NCI-H2171 treated with DMSO at 0.1 percent for 48 hours (cell line): ENCODE measurements around the gene PTX4.
"Not testable (repeated sequence)": the region's sequence is repeated elsewhere in the genome, so short reads cannot be mapped to it uniquely, and the experiment has no call there.

ENCODE experiments used
- DNase-seq: peaks from one replicate; lab custom pipeline; 2025; lab: John Stamatoyannopoulos, UW

PTX4 gene

DNA sequence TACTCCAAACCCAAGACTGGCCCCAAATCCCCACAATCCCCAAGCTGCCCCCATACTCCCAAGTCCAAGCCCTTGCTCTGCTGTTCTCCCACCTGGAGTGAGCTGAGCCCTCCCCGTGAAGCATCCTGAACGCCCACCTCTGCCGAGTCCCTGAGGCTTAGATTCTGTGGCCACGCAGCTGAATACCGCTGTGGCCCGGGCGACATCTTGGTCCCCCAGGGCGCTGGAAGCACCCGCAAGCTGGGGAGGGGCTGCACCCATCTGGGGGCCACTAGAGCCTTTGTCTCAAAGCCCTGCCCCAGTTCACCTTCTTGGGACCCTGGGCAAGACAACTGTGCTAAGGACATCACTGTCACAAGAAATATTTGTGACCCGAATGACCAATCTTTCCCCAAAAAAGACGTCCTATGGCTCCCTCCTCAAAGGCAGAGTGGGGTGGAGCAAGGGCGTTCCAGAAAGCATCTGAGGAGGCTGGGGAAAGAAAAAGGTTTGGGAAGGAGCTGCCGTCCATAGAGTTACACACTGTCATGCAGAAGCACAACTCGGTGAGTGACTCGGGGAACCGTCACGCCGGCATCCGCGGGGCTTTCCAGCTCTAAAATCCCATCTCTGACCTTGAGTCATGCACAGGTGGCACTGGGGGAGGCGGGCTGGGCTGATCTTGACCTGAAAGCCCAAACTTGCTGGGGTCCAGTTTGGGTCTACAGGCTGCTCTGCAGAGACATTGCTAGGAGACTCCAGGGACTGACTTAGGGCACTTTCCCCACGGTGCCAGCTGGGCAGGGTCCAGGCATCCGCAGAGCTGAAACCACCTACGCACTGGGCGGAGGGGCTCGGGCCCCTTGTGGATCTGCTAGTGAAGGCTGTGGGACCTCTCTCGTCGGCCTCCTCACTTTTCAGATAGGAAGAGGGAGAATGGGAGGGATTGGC lies 6.6 kb downstream of the PTX4 start:
- DNase-seq, result no peak

DNA sequence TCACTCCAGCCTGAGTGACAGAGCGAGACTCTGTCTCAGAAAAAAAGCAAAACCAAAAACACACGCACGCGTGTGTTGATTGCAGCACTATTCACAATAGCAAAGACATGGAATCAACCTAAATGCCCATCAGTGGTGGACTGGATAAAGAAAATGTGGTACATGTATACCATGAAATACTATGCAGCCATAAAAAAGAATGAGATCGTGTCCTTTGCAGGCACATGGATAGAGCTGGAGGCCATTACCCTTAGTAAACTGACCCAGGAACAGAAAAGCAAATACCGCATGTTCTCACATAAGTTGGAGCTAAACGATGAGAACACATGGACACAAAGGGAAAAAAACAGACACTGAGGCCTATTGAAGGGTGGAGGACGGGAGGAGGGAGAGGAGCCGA lies 9.8 kb downstream of the PTX4 start:
- DNase-seq, result not testable (repeated sequence)

DNA sequence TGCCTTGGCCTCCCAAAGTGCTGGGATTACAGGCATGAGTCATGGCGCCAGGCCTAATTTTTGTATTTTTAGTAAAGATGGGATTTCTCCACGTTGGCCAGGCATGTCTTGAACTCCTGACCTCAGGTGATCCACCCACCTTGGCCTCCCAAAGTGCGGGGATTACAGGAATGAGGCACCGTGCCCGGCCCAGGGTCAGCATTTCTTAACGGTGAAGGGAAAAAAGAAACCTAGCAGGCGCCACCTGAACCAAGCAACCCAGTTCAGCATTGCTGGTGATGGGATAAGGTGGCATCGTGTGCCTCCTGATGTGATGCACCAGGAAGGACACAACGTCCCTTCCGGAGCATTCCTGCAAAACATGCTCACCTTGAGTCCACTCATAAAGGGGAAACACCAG lies 11.7 kb downstream of the PTX4 start:
- no peak for DNase-seq

DNA sequence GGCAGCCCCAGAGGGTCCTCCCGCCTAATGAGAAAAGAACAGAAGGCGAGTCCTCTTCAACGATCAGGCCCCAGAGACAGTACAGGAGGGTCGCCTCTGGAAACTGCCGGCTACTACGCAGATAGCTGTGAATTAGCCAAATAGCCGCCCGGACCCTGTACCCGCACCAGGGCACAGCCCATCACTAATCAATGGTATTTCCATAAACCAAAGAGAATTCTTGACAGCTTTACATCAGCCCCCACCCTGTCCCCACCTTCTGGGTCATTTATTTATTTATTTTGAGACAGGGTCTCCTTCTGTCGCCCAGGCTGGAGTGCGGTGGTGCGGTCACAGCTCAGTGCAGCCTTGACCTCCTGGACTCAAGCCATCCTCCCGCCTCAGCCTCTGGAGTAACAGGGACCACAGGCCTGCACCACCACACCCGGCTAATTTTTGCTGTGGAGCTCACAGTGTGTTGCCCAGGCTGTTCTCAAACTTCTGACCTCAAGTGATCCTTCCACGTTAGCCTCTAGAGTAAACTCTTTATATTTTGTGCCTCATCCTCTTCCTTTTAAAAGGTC lies 13.1 kb downstream of the PTX4 start:
- DNase-seq, result no peak

DNA sequence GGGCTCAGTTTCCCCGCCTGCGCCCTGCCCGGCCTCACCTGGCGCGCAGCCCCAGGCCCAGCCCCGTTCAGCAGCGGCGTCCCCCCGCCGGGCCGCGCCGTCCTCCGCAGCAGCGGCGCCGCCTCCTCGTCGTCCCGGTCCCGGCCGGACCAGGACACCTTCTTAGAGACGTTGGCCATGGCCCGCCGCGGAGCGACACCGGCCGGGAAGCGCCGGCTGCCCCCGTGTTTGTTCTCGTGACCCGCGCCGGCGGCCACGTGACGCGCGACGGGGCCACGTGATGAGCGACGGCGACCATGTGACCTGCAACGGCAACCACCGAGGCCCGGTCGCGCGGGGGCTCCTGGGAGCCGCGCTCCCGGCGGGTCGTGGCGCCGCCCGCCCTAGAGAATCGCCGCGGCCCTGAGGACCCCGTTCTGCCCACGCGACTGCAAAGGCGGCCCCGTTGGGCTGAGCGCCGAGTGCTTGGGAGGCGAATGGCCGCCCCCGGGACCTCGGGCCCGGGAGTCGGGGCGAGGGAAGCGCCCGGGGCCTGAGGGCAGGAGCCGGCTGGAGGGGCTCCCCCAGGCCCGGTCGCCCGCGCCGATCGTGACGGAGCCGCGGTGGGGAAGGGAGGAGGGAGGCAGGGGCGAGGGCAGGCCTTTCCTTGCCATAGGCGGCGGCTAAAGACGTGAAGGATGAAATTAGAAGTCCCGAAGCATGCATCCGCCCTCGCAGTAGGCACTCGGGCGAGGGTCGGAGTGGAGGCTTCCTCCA lies 13.8 kb downstream of the PTX4 start, which contains the start of gene CLCN7:
CLCN7 (minus strand) TSS at position 233 of the 756 bp plus-strand sequence; CDS start at position 179, 54 bp downstream.
- peak; percentile 77 for DNase-seq

DNA sequence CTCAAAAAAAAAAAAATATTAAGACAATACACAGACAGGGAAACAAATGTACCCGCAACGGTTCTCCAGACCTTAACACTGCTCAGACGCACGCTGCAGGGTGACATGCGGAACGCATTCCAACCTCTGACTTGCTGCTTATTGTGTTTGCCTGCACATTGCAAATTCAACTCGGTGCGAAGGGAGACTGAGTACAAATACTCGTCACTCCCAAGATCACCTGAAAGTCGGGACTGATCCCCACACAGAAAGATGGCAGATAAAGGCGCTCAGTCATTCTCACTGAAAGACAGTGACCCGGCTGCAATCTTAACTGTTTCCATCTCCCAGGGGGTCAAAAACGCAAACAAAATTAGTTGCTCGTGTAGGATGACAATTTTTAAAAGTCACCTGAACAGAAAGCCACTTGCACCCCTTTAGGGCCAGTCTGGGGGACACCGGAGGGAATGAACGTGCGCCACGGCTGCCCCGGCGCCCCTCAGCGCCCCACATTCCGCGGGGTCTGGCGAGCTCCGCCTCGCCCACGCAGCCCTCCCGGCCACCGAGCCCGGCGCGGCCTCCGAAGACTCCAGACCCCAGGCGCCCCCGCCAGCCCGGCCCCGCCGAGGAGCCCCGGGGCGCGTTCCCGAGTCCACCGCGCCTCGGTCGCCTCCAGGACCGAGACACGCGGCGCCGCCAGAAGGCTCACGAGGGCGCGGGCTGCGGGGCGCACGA lies 14.5 kb downstream of the PTX4 start:
- DNase-seq, result no peak

DNA sequence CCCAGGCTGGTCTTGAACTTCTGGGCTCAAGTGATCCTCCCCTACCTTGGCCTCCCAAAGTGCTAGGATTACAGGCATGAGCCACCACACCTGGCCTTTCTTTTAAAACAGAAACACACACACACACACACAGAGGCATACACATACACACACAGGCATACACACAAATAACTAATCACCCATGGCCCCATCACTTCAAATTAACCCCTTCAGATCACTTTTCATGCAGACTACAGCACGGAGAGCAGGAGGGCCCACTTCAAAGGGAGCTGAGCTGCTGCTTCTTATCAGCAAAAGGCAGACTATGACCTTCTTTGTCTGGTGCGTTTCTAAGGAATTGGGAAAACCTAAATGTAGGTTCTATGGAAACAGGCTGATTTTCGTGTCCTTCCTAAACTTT lies 15.8 kb downstream of the PTX4 start:
- no peak for DNase-seq

DNA sequence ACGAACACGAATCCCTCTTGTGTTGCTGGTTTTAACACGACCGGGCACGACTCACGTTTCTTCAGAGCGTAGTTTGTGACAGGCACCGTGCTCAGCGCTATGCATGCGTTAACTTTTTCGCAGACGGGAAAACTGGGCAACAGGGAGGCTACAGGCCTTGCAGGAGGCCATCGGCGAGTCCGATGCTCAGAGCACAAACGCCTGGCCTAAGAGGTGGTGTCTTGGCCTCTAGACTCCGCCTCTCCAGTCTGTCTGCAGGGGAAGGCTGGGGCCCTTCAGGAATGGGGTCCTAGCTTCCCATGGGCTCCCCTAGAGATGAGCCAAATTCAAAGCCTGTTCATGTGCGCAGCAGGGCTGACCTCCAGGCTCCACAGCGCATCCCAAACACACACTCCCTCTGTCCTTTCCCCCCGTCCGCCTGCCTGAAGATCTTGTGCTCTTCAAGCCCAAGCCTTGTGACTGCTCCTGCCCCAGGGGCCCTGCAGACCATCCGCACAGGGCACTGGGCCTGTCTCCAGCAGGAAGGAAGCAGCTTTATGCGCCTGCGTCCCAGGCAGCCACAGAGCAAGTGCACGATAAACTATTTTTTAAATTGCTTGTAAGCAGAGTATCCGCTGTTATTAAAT lies 17.1 kb downstream of the PTX4 start:
- no peak for DNase-seq

DNA sequence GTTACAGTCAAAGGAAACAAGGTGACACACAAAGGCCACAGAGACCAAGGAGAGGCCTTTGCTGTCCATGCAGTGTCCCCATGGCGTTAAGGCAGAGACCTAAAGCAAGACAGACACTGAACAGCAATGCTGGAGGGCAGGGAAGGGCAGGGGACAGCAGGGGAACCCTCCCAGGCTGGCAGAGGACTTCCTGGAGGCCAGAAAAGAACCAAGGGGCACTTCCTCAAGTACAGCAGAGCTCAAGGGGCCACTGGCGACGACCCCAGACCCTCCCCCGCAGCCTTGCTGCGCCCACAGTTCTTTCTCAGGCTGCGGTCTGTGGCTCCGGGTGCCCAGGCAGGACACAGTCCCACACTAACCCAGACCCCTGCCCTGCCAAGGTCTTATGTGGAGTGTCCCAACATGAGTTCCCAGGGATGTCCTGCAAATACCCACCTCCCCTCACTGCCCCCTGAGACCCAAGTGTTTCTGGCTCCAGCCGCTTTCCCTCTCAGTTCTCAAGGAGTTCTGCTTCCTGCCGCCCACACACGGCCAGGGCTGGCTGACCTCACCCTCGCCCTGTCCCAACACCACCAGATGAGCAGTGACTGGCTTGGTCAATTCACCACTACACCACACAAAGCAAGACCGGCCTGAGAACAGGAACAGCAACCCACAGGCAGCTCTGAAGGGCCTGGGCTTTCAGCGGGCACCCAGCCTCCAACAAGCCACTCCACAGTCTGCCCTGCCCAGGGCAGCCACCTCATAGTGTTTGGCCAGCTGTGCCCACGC lies 18.1 kb downstream of the PTX4 start:
- DNase-seq, result no peak

DNA sequence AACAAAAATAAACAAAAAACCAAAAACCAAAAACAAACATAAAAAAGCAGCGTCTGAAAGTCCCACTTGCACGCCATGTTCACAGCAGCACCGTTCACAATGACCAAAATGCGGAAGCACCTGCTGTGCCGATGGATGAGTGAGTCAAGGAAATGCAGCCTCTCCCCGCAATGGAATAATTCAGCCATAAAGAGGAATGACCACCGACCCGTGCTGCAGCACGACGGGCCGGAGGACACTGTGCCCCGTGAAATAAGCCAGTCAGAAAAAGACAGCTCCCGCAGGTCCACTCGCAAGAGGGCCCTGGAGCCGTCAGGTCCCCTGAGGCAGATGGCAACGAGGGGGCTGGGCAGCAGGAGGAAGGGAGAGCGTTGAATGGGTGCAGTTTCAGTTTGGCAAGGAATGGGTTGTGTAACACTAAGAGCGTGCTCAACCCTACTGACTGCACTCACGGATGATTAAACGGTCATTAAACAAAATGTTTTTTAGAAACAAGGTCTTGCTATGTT lies 19.0 kb downstream of the PTX4 start:
- no peak for DNase-seq

DNA sequence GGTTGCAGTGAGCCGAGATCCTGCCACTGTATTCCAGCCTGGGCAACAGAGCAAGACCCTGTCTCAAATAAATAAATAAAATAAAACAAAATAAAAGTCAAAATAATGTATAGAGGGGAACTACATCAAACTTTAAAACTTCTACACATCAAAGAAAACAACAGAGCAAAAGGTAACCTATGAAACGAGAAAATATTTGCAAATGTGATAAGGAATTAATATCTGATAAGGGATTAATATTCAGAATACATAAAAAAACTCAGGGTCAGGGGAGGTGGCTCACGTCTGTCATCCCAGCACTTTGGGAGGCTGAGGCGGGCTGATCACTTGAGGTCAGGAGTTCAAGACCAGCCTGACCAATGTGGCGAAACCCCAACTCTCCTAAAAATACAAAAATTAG lies 19.6 kb downstream of the PTX4 start:
- DNase-seq, result not testable (repeated sequence)

DNA sequence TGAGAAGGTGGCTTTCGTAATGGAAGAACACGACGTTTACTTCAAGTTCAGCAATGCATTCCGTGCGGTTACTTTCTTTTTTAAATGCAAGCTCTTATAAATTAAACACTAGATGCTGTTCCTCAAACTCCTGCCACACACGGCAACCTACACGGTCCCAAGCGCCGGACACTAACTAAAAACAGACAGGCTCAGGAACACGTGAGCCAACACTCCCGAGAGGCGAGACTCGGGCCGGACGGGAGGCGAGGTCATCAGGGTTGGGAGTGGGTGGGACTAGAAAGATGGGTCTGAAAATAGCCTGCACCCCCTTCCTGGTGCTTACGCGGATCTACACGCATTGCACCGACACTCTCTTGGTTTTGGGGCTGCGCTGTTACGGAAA lies 20.3 kb downstream of the PTX4 start:
- no peak for DNase-seq

DNA sequence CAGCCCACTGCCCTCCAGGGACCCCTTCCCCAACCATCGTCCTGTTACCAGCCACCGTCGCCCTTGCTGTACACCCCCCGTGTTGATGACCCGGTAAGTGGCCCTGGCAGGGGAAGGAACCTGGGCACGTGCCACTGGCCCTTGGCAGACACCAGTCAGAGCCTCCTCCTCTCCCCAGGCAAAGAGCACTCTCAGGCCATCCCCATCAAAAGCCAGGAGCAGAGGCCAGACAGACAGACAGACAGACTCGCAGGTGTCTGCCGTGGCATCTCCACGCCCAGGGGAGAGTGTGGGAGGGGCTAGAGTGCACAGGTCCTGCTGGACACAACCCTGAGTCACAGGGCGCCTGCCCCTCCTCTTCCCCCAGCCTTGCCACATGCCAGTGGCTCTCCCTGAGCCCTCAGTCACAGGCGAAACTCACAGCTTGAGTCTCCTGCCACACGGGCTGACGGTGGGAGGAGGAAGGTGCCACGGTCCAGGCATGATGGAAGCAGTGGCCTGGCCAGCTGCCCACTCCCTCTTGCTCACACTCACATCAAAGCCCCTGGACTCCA lies 21.7 kb downstream of the PTX4 start:
- no peak for DNase-seq

DNA sequence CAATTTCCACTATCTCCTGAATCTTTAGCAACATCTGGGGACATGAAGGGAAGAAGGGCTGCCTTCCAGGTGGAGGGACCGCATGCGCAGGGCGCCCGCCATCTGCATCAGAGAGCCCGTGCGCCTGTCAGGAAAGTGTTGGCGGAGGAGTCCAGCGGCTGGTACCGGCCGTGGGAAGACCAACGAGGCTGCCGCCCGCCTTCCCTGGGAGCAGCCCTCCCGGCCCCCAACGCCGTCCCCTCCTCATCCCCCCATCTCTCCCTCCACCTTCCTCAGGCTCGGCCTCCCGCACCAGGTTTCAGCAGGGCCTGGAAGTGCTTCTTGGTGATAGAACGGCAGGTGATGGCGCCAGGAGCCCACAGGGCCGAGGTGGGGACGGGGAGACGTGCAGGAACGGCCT lies 22.7 kb downstream of the PTX4 start:
- DNase-seq, result no peak

DNA sequence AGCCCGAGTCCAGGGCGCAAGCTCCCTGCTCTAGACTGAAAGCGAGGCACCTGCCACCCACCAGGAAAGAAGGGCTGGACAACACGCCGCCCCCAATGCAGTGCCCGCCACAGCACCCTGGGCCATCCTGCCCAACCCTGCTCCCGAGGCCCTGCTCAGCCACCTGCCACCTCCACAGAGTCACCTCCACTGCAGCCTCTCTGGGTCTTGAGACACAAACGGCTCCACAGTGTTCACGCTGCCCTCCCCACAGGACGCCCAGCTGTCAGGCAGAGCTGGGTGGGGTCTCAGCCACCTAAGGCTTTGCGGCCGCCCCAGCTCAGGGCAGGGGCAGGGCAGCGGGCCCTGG lies 23.2 kb downstream of the PTX4 start:
- no peak for DNase-seq

DNA sequence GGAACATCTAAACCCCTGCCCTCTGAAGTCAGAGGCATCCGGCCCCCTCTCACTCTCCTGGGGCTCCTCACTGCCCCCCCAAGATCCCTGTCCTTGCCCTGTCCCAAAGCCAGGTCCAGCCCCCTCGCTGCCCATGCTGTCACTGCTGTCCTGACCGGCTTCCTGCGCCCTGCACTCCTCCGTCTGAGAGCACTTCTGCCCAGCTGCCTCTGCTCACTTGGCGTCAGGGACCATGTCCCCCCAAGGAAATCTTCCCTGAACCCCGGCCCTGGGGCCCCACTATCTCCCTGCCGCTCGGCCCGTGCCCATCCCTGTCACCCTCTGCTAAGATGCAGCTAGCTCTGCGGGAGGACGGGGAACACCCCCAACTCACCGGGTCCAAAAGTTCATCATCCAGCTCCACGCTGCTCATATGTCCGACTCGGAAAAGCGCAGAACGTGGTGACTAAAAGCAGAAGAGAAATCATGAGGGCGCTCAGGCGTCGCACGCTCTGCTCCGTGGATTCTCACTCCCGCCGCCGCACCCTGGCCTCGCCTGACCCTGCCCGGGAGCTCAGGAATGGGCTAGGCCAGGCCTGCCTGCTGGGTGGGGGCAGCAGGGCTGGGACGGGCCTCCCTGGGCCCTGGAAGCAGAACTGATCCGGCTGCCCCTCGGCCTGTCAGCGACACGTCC lies 23.7 kb downstream of the PTX4 start:
- no peak for DNase-seq

DNA sequence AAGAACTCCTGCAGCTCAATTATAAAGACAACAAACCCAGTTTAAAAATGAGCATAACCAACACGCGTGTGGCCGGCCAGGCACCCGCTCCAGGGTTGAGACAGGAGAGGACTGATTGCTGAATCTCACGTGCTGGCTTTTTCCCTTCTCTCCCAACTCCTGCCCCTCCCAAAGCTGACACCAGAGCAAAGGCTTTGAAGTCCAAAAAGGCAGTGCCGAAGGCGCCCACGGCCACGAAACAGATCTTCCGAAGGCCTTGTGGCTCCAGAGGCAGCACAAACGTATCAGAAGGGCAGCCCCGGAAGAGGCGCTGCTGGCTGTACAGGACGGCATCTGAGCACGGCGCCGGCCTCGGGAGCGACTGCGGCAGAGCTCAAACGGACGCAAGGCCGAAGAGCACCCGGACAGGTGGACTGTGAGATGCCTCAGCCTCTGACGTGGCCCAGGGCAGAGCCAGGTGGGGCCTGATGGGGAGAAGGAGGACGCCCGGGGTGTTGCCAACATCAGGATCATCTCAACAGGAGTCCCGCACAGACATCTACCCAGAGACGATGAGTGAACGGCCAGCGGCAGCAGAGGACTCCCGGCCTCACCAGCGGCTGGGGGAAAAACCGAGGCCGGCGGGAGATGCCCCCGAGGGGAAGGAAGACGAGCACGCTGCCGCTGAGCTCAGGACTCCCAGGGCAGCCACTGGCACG lies 24.4 kb downstream of the PTX4 start:
- no peak for DNase-seq

DNA sequence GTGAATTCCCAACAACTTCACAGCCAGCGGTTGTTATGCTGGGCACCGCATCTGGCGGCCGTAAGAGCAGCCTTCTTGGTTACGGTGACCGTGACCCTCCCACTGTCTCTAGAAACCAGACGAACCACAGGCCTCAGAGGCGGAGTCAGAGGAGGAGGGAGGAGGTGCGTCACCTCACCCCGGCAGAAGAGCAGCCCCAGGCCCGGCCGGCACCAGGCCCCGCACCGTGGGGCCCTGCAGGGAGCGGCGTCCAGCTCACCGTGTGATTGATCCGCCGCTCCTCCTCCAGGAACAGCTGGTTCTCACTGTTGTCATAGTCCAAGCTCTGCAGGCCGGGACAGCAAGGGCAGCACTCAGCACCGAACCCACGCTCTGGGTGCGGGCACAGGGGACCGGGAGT lies 27.6 kb downstream of the PTX4 start:
- DNase-seq, result no peak

DNA sequence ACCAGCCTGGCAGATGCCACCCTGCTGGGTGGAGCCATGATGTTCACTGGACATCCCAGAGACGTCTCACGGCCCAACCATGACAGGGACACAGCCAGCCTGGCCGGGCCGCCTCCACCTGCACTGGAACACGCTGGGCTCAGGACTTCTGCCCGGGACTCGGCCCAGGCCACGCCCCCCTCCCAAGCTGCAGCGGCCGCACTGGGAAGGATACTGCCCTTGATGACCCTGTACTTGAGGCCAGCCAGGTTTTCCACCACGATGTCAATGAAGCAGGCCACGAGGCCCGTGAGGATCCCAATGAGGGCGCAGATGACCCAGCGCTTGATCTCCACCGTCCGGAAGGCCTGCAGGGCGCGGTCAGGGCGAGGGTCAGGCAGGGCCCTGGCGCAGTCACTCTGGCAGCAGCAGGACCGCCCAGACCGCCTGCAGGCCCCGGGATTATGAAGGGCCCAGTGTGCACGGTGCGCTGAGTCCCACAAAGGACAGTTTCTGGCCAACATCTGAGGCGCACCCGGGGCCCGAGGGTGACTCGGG lies 28.1 kb downstream of the PTX4 start:
- DNase-seq, result no peak
